ENCODE data around the gene CDX2. TPM values are rescaled to one million over a fixed set of nuclear protein-coding genes. Genes with fewer than 3 reads are reported as not detected.

Gene CDX2
- total and polyA plus RNA-seq, 4 donors = not detected

DNA sequence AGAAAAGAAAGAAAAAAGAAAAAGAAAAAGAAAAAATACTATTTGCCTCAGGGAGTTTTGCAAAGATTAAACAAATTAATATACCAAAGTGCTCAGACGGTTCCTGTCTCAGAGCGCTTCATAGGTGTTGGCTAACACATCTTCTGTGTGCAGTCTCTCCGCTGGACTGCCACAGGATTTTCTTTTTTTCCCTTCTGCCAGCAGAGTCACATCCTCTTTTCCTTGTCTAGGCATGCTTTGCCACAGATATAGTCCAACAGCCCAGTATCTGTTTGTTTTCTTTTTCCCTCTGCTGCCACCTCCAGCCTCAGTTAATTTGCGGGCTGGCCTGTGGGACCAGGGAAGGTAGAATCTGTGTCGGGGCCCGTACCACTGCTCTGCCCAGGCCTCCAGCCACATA is 22.8 kb upstream of the CDX2 start (continued):
- TF ChIP-seq, protein P1, sequence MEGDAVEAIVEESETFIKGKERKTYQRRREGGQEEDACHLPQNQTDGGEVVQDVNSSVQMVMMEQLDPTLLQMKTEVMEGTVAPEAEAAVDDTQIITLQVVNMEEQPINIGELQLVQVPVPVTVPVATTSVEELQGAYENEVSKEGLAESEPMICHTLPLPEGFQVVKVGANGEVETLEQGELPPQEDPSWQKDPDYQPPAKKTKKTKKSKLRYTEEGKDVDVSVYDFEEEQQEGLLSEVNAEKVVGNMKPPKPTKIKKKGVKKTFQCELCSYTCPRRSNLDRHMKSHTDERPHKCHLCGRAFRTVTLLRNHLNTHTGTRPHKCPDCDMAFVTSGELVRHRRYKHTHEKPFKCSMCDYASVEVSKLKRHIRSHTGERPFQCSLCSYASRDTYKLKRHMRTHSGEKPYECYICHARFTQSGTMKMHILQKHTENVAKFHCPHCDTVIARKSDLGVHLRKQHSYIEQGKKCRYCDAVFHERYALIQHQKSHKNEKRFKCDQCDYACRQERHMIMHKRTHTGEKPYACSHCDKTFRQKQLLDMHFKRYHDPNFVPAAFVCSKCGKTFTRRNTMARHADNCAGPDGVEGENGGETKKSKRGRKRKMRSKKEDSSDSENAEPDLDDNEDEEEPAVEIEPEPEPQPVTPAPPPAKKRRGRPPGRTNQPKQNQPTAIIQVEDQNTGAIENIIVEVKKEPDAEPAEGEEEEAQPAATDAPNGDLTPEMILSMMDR (IDR thresholded peaks at IDR 0.05; ENCODE audit: low read depth, low read length, missing input control) = no peak
- TF ChIP-seq YY1 (IDR thresholded peaks at IDR 0.05) = no peak
- TF ChIP-seq FOXA1 (IDR thresholded peaks at IDR 0.05) = no peak

DNA sequence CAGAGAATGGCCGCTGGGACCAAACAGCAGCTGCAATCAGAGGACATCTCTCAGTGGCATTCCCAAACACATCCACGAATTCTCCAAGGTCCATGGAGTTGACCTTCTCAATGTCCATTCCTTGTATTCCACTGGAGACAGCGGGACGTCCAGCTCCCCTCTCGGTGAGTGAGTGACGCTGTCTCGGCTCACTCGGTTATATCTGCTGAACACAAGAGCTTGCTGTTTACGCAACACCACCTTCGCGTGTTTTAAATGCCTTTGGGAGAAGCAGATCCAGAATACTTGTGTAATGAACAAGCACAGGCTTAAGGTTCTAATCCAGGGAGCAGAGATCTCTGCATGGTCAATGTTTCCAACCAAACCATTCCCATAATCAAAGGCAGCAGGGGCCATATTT is 19.4 kb upstream of the CDX2 start, which contains the start of gene URAD:
TSS of gene URAD (minus strand) at position 174 of the 400 bp plus-strand sequence. CDS start at position 118, 56 bp downstream.
- no peaks in the 10 kb centered on the region for H3K4me1 ChIP-seq (ENCODE audit: control insufficient read depth in 4 of 4, insufficient read depth in 4 of 4, low read length in 3 of 4)
- 53% methylated on average over 11 of the region's 11 CpGs for WGBS

DNA sequence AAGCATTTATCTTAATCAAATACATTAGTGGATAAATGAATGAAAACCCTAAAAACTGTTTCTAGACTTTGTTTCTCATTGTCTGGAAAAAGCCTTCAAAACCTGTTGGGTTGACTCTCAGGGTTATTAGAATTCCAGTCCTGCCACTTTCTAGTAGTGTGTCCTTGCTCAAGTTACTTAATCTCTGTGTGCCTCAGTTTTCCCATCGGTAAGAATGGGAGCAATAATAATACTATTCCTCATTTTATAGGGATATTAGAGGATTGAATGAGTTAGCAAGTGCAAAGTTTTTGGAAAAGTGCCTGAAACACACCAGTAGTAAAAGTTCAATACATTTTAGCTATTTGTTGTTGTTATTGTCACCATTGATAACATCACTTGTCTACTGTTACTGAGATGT is 16.5 kb upstream of the CDX2 start:
- TF ChIP-seq FOXA2 (IDR thresholded peaks at IDR 0.05) = no peak
- TF ChIP-seq, protein P2, sequence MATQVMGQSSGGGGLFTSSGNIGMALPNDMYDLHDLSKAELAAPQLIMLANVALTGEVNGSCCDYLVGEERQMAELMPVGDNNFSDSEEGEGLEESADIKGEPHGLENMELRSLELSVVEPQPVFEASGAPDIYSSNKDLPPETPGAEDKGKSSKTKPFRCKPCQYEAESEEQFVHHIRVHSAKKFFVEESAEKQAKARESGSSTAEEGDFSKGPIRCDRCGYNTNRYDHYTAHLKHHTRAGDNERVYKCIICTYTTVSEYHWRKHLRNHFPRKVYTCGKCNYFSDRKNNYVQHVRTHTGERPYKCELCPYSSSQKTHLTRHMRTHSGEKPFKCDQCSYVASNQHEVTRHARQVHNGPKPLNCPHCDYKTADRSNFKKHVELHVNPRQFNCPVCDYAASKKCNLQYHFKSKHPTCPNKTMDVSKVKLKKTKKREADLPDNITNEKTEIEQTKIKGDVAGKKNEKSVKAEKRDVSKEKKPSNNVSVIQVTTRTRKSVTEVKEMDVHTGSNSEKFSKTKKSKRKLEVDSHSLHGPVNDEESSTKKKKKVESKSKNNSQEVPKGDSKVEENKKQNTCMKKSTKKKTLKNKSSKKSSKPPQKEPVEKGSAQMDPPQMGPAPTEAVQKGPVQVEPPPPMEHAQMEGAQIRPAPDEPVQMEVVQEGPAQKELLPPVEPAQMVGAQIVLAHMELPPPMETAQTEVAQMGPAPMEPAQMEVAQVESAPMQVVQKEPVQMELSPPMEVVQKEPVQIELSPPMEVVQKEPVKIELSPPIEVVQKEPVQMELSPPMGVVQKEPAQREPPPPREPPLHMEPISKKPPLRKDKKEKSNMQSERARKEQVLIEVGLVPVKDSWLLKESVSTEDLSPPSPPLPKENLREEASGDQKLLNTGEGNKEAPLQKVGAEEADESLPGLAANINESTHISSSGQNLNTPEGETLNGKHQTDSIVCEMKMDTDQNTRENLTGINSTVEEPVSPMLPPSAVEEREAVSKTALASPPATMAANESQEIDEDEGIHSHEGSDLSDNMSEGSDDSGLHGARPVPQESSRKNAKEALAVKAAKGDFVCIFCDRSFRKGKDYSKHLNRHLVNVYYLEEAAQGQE (IDR thresholded peaks at IDR 0.05) = no peak
- no peak for TF ChIP-seq SP1 (IDR thresholded peaks at IDR 0.05)
- TF ChIP-seq, protein P1 (IDR thresholded peaks at IDR 0.05; ENCODE audit: low read depth, low read length, missing input control) = no peak
- TF ChIP-seq JUND (IDR thresholded peaks at IDR 0.05) = no peak
- TF ChIP-seq RAD21 (IDR thresholded peaks at IDR 0.05) = no peak
- no peak for TF ChIP-seq EGR1 (IDR thresholded peaks at IDR 0.05; ENCODE audit: low read depth in 2 of 2)
- TF ChIP-seq, protein P3, sequence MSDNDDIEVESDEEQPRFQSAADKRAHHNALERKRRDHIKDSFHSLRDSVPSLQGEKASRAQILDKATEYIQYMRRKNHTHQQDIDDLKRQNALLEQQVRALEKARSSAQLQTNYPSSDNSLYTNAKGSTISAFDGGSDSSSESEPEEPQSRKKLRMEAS (IDR thresholded peaks at IDR 0.05) = no peak
- no peak for TF ChIP-seq NR2F2 (IDR thresholded peaks at IDR 0.05)
- TF ChIP-seq, protein P4, sequence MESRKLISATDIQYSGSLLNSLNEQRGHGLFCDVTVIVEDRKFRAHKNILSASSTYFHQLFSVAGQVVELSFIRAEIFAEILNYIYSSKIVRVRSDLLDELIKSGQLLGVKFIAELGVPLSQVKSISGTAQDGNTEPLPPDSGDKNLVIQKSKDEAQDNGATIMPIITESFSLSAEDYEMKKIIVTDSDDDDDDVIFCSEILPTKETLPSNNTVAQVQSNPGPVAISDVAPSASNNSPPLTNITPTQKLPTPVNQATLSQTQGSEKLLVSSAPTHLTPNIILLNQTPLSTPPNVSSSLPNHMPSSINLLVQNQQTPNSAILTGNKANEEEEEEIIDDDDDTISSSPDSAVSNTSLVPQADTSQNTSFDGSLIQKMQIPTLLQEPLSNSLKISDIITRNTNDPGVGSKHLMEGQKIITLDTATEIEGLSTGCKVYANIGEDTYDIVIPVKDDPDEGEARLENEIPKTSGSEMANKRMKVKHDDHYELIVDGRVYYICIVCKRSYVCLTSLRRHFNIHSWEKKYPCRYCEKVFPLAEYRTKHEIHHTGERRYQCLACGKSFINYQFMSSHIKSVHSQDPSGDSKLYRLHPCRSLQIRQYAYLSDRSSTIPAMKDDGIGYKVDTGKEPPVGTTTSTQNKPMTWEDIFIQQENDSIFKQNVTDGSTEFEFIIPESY (IDR thresholded peaks at IDR 0.05) = no peak

More for the DNA sequence above, 19.4 kb upstream of the CDX2 start, which contains the start of gene URAD:
- no peaks in the 10 kb centered on the region for H3K36me3 ChIP-seq (ENCODE audit: control insufficient read depth in 4 of 4, insufficient read depth in 3 of 4, low read depth in 1 of 4, low read length in 3 of 4)
- no peak within 1 kb of the TSS for H3K9ac ChIP-seq (ENCODE audit: low read depth in 1 of 2, low read length in 2 of 2)
- peaks cover 0 to 5% (median 0%) of the 10 kb centered on the region in 4 donors for H3K27me3 ChIP-seq (ENCODE audit: control insufficient read depth in 4 of 4, insufficient read depth in 4 of 4, low read length in 3 of 4)
- DNase-seq (ENCODE audit: low spot score) = no peak
- no peaks in the 10 kb centered on the region for H3K9me3 ChIP-seq (ENCODE audit: control insufficient read depth in 4 of 4, low read length in 3 of 4)
- no peak within 1 kb of the TSS for H3K4me3 ChIP-seq (ENCODE audit: low read depth in 1 of 3, low read length in 3 of 3)
- no peak within 1 kb of the TSS for H3K27ac ChIP-seq (ENCODE audit: low read depth in 1 of 2, low read length in 2 of 2)
- no peak for TF ChIP-seq JUND (IDR thresholded peaks at IDR 0.05)

More for the DNA sequence above, 16.5 kb upstream of the CDX2 start:
- Histone ChIP-seq H3K9me3 (ENCODE audit: control insufficient read depth in 4 of 4, low read length in 3 of 4) (no peaks in the 10 kb centered on the region), H3K36me3 (ENCODE audit: control insufficient read depth in 4 of 4, insufficient read depth in 3 of 4, low read depth in 1 of 4, low read length in 3 of 4) (no peaks in the 10 kb centered on the region), H3K27me3 (ENCODE audit: control insufficient read depth in 4 of 4, insufficient read depth in 4 of 4, low read length in 3 of 4) (peaks cover 0 to 14% (median 7%) of the 10 kb centered on the region in 4 donors), H3K4me1 (ENCODE audit: control insufficient read depth in 4 of 4, insufficient read depth in 4 of 4, low read length in 3 of 4) (peaks cover 0 to 6% (median 4%) of the 10 kb centered on the region in 4 donors), H3K9ac (ENCODE audit: low read depth in 1 of 2, low read length in 2 of 2) (no peak overlapping the region), H3K27ac (ENCODE audit: low read depth in 1 of 2, low read length in 2 of 2) (no peak overlapping the region), H3K4me3 (ENCODE audit: low read depth in 1 of 3, low read length in 3 of 3) (no peak overlapping the region)
- DNase-seq (ENCODE audit: low spot score) = no peak
- 75% methylated on average over 1 of the region's 1 CpG for WGBS
